ENCODE data around the gene ERMARD.
A peak's percentile ranks its signal among the peaks of the same experiment; 100 is the strongest.
"Not testable (repeated sequence)": the region's sequence is repeated elsewhere in the genome, so short reads cannot be mapped to it uniquely, and the experiment has no call there.

The ERMARD gene

GRCh38 chr6:169738204-169738975, 13.0 kb upstream of the ERMARD start:
- DNase-seq: no peak

- DNase-seq: no peak
Measured at GRCh38 chr6:169738976-169739529, 12.4 kb upstream of the ERMARD start.

- no peak for DNase-seq
Measured at GRCh38 chr6:169741344-169741743, 10.1 kb upstream of the ERMARD start.

- no peak for DNase-seq
Measured at GRCh38 chr6:169745405-169745804, 6.0 kb upstream of the ERMARD start.

DNA sequence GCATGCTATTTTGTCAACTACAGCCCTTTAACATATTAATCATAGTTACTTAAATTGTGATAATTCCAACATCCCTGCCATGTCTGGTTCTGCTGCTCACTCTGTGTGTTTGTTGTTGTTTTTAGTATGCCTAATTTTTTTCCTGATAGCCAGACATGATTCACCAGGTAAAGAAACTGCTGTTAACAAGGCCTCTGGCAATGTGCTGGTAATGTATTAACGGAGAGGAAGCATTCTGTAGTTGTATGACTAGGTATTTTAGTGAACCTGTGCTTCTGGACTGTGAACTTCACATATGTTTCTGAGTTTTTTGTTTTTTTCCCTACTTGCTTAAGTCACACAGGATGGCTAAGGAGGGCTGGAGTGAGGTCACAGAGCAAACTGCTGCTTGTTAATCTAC, 4.9 kb upstream of the ERMARD start:
- no peak for DNase-seq

DNA sequence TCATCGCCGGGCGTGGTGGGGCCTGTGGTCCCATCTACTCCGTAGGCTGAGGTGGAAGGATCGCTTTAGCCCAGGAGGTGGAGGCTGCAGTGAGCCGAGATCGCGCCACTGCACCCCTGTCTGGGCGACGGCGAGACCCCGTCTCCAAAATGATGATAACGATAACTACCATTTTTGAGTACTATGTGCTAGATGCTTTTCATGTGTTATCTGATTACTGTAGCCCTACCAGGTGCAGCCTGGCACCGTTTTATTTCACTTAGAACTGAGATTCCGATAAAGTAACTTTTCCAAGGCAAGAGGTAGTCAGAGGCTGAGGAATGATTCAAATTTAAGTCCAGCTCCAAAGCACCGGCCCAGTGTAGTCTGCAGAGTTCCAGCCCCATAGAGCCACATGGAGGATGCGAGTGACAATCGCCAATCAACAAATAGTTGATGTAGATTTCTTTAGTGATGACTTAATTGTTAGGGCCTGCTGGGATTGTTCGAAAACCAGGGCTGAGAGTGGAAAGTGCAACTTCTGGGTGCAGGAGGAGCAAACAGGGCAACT, 727 bp downstream of the ERMARD start:
- DNase-seq: peak in 1 of 3 donors; percentile 4

DNA sequence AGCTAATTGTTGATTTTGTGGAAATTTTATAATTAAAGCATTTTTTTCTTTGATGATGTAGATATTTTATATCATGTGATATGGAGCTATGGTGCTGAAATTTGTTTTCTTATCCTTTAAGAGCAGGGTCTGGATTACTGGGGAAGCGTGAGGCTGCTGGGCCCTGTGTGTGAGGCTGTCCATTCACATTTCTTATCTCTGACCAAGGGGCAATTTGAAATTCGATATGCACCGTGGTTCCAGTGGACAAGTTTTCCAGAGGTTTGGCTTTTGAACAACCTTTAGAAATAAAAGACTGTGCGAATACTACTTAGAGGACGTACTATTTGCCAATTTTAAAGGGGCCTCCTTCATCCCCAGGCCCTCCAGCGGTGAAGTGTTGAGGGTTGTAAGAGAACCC, 3.7 kb downstream of the ERMARD start:
- DNase-seq: no peak

- no peak for DNase-seq
Measured at GRCh38 chr6:169763308-169763707, 11.9 kb downstream of the ERMARD start.

- no peak for DNase-seq
Measured at GRCh38 chr6:169763881-169764280, 12.5 kb downstream of the ERMARD start.

- DNase-seq: not testable (repeated sequence)
Measured at GRCh38 chr6:169765789-169766188, 14.4 kb downstream of the ERMARD start.

DNA sequence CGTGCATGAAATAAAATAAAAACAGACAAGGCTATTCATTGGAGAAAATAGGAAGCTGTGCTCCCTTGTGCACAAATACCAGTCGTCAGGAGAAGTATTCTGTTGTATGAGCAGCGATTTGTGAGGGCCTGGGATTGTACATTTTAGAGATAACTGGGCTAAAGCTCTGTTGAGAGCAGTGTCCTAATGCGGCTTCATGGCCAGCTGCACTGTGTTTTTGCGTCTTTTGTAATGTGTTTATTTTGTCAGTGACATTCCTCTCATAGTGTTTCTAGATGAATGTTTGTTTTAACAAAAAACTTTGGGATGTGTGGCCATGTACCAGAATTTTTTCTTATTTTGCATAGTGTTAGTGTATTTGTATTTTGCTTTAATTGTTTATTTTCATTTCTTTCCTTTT, 14.8 kb downstream of the ERMARD start:
- no peak for DNase-seq

GRCh38 chr6:169766921-169767736, 15.7 kb downstream of the ERMARD start:
- DNase-seq: no peak

GRCh38 chr6:169774347-169774746, 22.9 kb downstream of the ERMARD start:
- no peak for DNase-seq

- no peak for DNase-seq
Measured at GRCh38 chr6:169775321-169775720, 23.9 kb downstream of the ERMARD start.

- no peak for DNase-seq
Measured at GRCh38 chr6:169776379-169776778, 25.0 kb downstream of the ERMARD start.

DNA sequence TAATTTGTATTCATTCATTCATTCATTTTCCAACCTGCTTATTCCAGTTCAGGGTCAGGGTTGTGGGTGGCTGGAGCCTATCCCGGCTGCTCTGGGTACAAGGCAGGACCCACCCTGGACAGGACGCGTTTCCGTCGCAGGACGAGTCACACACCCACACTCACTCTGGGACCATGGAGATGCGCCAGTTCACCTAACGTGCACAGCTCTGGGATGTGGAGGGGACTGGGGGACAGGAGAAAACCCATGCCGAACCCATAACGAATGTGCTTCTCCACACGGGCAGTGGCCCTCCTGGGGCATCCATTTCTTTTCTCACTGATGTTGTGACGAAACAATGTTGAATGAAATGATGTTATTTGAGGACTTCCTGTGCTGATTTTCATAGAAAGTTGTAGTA, 26.5 kb downstream of the ERMARD start:
- no peak for DNase-seq

DNA sequence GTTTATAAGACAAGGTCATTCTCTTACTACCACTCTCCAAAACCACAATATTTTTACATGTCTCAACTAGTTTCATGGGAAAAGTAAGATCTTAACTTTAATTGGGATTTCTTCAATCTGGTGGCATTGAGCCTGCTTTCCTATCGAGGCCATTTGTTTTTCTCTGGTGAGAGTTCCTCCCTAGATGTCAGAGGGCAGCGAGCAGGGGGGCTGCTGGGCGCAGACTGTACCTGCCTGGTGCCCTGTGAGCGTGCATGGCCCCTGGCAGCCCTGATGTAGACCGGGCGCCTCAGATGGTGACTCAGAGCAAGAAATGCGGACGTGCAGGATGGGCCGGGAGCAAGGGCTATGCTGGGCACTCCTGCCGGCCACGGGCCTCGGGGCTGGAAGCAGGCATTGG, 27.2 kb downstream of the ERMARD start:
- DNase-seq: no peak

DNA sequence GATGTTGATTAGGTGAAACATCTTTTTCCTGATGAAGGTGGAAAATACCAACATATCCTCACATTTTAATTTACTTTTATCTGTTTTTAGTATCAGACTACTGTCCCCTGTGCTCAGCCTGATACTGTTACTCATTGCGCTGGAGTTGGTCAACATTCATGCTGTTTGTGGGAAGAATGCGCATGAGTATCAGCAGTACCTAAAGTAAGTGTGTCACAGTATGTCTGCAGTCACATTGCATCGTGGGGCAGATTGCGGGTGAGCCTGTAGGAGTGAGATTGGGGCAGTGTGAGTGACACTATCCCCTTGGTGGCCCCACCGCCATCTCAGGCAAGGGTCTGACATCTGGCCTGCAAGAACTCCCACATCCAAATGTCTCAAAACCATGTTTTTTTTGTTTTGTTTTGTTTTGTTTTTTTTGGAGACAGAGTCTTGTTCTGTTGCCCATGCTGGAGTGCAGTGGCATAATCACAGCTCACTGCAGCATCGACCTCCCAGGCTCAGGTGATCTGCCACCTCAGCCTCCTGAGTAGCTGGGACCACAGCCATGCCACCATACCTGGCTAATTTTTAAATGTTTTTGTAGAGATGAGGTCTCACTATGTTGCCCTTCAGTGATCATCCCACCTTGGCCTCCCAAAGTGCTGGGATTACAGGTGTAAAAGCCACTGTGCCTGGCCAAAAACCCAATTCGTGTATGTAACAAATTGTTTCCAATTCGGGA, 27.8 kb downstream of the ERMARD start:
- DNase-seq: no peak

DNA sequence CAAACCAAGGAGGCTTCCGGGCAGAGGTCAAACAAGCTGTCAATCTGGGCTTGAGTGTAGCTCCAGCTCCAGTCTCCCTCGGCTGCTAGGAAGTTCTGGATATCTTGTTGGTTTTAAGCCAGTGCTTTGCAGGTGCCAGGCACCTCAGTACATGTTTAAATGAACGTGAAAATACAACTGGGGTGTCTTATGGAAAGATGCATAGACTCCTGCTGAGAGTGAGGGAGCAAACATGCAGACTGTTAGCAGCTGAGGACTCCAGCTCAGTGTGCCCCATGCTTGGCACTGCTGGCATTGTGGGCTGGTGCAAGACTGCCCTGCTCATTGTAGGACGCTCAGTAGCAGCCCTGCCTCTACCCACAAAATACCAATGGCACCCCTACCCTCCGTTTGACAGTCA, 28.5 kb downstream of the ERMARD start:
- DNase-seq: no peak

- no peak for DNase-seq
Measured at GRCh38 chr6:169780571-169781091, 29.2 kb downstream of the ERMARD start.

DNA sequence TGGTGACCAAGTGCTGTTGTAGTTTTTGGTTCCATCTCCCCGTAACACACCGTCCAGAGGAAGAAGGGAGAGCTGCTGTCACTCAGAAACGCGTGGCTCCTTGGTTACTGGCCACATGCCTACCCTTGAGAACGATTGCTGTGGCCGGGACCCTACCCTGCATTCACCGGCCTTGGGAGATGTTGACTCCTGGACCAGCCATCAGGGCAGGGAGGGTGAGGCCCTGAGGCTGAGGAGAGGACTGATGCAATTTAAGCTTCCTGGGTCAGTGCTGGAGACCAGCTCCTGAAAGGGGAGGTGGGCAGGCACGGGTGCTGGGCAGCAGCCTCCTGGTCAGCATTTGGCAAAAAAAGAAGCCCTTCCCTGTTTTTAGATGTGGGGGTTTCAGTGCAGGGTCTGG, 31.5 kb downstream of the ERMARD start:
- DNase-seq: no peak

- no peak for DNase-seq
Measured at GRCh38 chr6:169783401-169783800, 32.0 kb downstream of the ERMARD start.
